HepG2 (cell line): ENCODE measurements around the gene PRDM12. TPM values are rescaled to one million over a fixed set of nuclear protein-coding genes. Genes with fewer than 3 reads are reported as not detected.

Experiments used
- ATAC-seq: fragments of 200-7000 bp; cut with Tn5 transposase; 3 replicates; pipeline ENCODE4 v1.9.1; 2020; ENCODE audit warnings: mild to moderate bottlenecking, moderate library complexity
- BruUV-seq: library from RNA; stranded (reverse); fragments of 400-500 nt; replicated peaks from 2 replicates; lab custom pipeline; 2021; lab: Mats Ljungman, UMichigan
- CTCF ChIA-PET: fragments of 300-600 bp; formaldehyde crosslinking; extraction: SDS; loops from one replicate; lab custom pipeline; 2021; ENCODE audit warnings: low total read pairs, inconsistent platforms, low intra/inter-chr PET ratio; lab: Yijun Ruan, JAX
- POLR2A ChIA-PET: fragments of 350-600 bp; sonication (Branson Sonifier 250); formaldehyde crosslinking; loops from one replicate; lab custom pipeline; 2020; ENCODE audit warnings: antibody characterized with exemption, inconsistent platforms; lab: Yijun Ruan, JAX
- DNase-seq: peaks from one replicate; pipeline ENCODE4 v3.0.0-alpha.2; 2015; ENCODE audit warnings: low spot score
- FAIRE-seq: peaks from 3 replicates; lab custom pipeline; 2011; peaks lifted over from hg19 to GRCh38; lab: Jason Lieb, UNC
- H2AFZ ChIP-seq: one replicate; pipeline ENCODE4 v1.6.1; 2011; ENCODE audit warnings: low read length, inconsistent platforms
- H3K27ac ChIP-seq: fragments of 300-600 bp; 3 replicates; pipeline ENCODE4 v1.8.0; 2011; ENCODE audit warnings: mixed run types, mild to moderate bottlenecking, mixed read lengths, low read length, inconsistent platforms; ENCODE audit not compliant: insufficient read depth; ENCODE audit errors: extremely low read length
- H3K27me3 ChIP-seq, 2 experiments: fragments of 200-600 bp in 1 of 2; 2 replicates in 1 of 2; 3 replicates in 1 of 2; pipeline versions ENCODE4 v1.6.0 to v1.8.0; 2011; ENCODE audit warnings: low read length in 2 of 2, mild to moderate bottlenecking in 2 of 2, moderate library complexity in 2 of 2, inconsistent platforms in 1 of 2; ENCODE audit not compliant: insufficient read depth in 2 of 2, control insufficient read depth in 1 of 2
- H3K36me3 ChIP-seq, 2 experiments: fragments of 200-600 bp in 1 of 2; replicated peaks in 1 of 2; 2 replicates in 1 of 2; 3 replicates in 1 of 2; pipeline versions ENCODE4 v1.5.1 to v1.8.0; 2011; ENCODE audit warnings: low read length in 2 of 2, inconsistent platforms in 1 of 2; ENCODE audit not compliant: insufficient read depth in 2 of 2, control insufficient read depth in 1 of 2
- H3K4me1 ChIP-seq: 2 replicates; pipeline ENCODE4 v1.5.1; 2012; ENCODE audit warnings: low read length, inconsistent platforms; ENCODE audit not compliant: insufficient read depth
- H3K4me2 ChIP-seq: 2 replicates; pipeline ENCODE4 v1.6.0; 2011; ENCODE audit warnings: low read depth, low read length, inconsistent platforms
- H3K4me3 ChIP-seq, 3 experiments: fragments of 200-600 bp in 1 of 3; sonication (generic), shearing (Covaris generic) in 1 of 3; replicated peaks in 1 of 3; 2 replicates each; pipeline ENCODE4 v1.5.1; 2011 to 2016; ENCODE audit warnings: low read length in 3 of 3, inconsistent platforms in 2 of 3, low read depth in 2 of 3, mild to moderate bottlenecking in 2 of 3, control low read depth in 1 of 3, mixed read lengths in 1 of 3; ENCODE audit not compliant: insufficient read depth in 1 of 3
- H3K79me2 ChIP-seq: one replicate; pipeline ENCODE4 v1.6.1; 2011; ENCODE audit warnings: low read length, inconsistent platforms; ENCODE audit not compliant: insufficient read depth
- H3K9ac ChIP-seq: 2 replicates; pipeline ENCODE4 v1.6.0; 2011; ENCODE audit warnings: mild to moderate bottlenecking, low read depth, low read length, inconsistent platforms; ENCODE audit not compliant: insufficient read depth
- H3K9me3 ChIP-seq: 2 replicates; pipeline ENCODE4 v1.5.1; 2012; ENCODE audit warnings: mild to moderate bottlenecking, low read length
- H4K20me1 ChIP-seq: 2 replicates; pipeline ENCODE4 v1.6.0; 2011; ENCODE audit warnings: inconsistent platforms, mild to moderate bottlenecking, low read length, moderate library complexity; ENCODE audit not compliant: insufficient read depth
- FOXA1 ChIP-seq, 2 experiments: fragments of 450-650 bp in 1 of 2; sonication (generic) in 1 of 2; formaldehyde crosslinking in 1 of 2; IDR thresholded peaks; 2 replicates each; pipeline versions ENCODE4 v1.4.0 to v1.6.1; 2016 to 2020; ENCODE audit warnings: missing genetic modification reagents in 1 of 2
- MAFK ChIP-seq, 2 experiments: IDR thresholded peaks in 1 of 2; conservative IDR thresholded peaks in 1 of 2; 2 replicates each; pipeline ENCODE4 v1.6.1; 2011; ENCODE audit warnings: improper control_type of control experiment in 2 of 2, low read length in 2 of 2
- NFATC3 ChIP-seq: sonication (generic); formaldehyde crosslinking; IDR thresholded peaks from 2 replicates; pipeline ENCODE4 v1.5.1; 2020; ENCODE audit warnings: mild to moderate bottlenecking, missing genetic modification reagents
- NR2F1 ChIP-seq, 2 experiments: fragments of 450-650 bp in 1 of 2; formaldehyde crosslinking in 1 of 2; IDR thresholded peaks; 2 replicates each; pipeline versions ENCODE4 v1.5.0 to v1.6.1; 2016 to 2020; ENCODE audit warnings: mild to moderate bottlenecking in 1 of 2, missing compliant biosample characterization in 1 of 2, missing genetic modification reagents in 1 of 2, moderate library complexity in 1 of 2
- ONECUT2 ChIP-seq: sonication (generic); formaldehyde crosslinking; IDR thresholded peaks from 2 replicates; pipeline ENCODE4 v1.4.0; 2020; ENCODE audit warnings: missing genetic modification reagents
- PHF21A ChIP-seq: sonication (generic); formaldehyde crosslinking; IDR thresholded peaks from 2 replicates; pipeline ENCODE4 v1.5.0; 2020; ENCODE audit warnings: mild to moderate bottlenecking, missing genetic modification reagents
- REPIN1 ChIP-seq: sonication (generic); formaldehyde crosslinking; IDR thresholded peaks from 2 replicates; pipeline ENCODE4 v1.8.0; 2022; ENCODE audit warnings: missing genetic modification reagents, low read depth, mild to moderate bottlenecking, borderline replicate concordance
- TBX2 ChIP-seq: sonication (generic); formaldehyde crosslinking; IDR thresholded peaks from 2 replicates; pipeline ENCODE4 v1.5.0; 2020; ENCODE audit warnings: missing genetic modification reagents, mild to moderate bottlenecking, borderline replicate concordance
- ZNF773 ChIP-seq: sonication (generic); formaldehyde crosslinking; IDR thresholded peaks from 2 replicates; pipeline ENCODE4 v1.4.0; 2020; ENCODE audit warnings: missing genetic modification reagents, borderline replicate concordance
- ZNF816 ChIP-seq: sonication (generic); formaldehyde crosslinking; IDR thresholded peaks from 2 replicates; pipeline ENCODE4 v1.8.0; 2022; ENCODE audit warnings: missing genetic modification reagents, mild to moderate bottlenecking, borderline replicate concordance
- WGBS: methylation state at CpG from one replicate; pipeline ENCODE4 v1.1.6; 2017; ENCODE audit warnings: low lambda C conversion rate; 5-methylcytosine and 5-hydroxymethylcytosine counted together
- in situ Hi-C: cut with HindIII; loops from 2 replicates; pipeline ENCODE4 v1.10.0; 2017; ENCODE audit warnings: low pct_unique_long_range_greater_than_20kb; ENCODE audit not compliant: extremely low pct_ligation_motif_present
- intact Hi-C: fragments of 100-400 bp; cut with micrococcal nuclease; formaldehyde crosslinking; loops from one replicate; pipeline ENCODE4 v1.10.0; 2022; ENCODE audit not compliant: unreplicated experiment
- polyA plus RNA-seq, 8 experiments: library from polyadenylated mRNA; depleted of rRNA in 3 of 8; stranded (reverse) in 7 of 8; unstranded in 1 of 8; fragments of >200 nt; fragmentation: Illumina TruSeq in 4 of 8; extraction: Trizol in 4 of 8; gene quantifications; 2 replicates each; pipeline versions ENCODE4 v1.2.1 to v1.2.3, GENCODE V29; 2011 to 2016; ENCODE audit warnings: low read depth in 4 of 8, missing spikeins in 1 of 8, mixed read lengths in 1 of 8; ENCODE audit not compliant: insufficient read depth in 1 of 8
- total RNA-seq, 5 experiments: library from RNA; depleted of rRNA; stranded (reverse); fragments of >200 nt; fragmentation: Illumina TruSeq; extraction: Trizol; gene quantifications; 2 replicates each; pipeline ENCODE4 v1.2.3, GENCODE V29; 2016; ENCODE audit warnings: low read depth in 1 of 5

PRDM12 gene
- total and polyA plus RNA-seq, 2 of the 13 experiments (the other 11 are each of a cell fraction or from before 2014, with no cell fraction given), result 0.04 to 0.07 TPM

GRCh38 chr9:130688072-130688471 is 23.7 kb downstream of the PRDM12 start:
- TF ChIP-seq REPIN1 (CRISPR knock-in tag) (no peak), TBX2 (no peak), ZNF773 (CRISPR knock-in tag) (no peak), MAFK (conservative IDR thresholded peaks at IDR 0.05 in 1 of 2, IDR thresholded peaks at IDR 0.05 in 1 of 2; ENCODE audit: low read length in 2 of 2) (no peak), NR2F1 (CRISPR knock-in tag; IDR thresholded peaks at IDR 0.05) (no peak)
- CTCF ChIA-PET, result no interaction called here
- POLR2A ChIA-PET, result interaction anchor here (1.0 kb wide), 1 partner anchor 188 kb away, joined by 3 read pairs; no protein-coding TSS in a partner anchor
- Histone ChIP-seq H3K27me3 (no peaks in the 10 kb centered on the region), H3K4me1 (peaks cover 28% of the 10 kb centered on the region), H3K4me3 (no peak overlapping the region), H3K9me3 (peaks cover 8% of the 10 kb centered on the region), H3K9ac (no peak overlapping the region), H2AFZ (no peak overlapping the region), H3K36me3 (no peaks in the 10 kb centered on the region), H4K20me1 (no peaks in the 10 kb centered on the region), H3K79me2 (no peaks in the 10 kb centered on the region), H3K4me2 (no peak overlapping the region), H3K27ac (no peak overlapping the region)
- BruUV-seq, result no TSS peak
- DNase-seq (no peak), FAIRE-seq (no peak), ATAC-seq (no peak)
- in situ Hi-C loops (no loop called here), intact Hi-C loops (loop anchor here (10.0 kb wide), 1 partner anchor 93 kb away; no protein-coding TSS in a partner anchor)
- WGBS, result 51% methylated on average over 5 of the region's 5 CpGs

GRCh38 chr9:130689572-130689936 is 25.2 kb downstream of the PRDM12 start:
- no peaks in the 10 kb centered on the region for H3K36me3 ChIP-seq
- in situ Hi-C loops, result no loop called here
- peak overlapping the region; percentile 96 for H2AFZ ChIP-seq
- intact Hi-C loops, result loop anchor here (10.0 kb wide), 1 partner anchor 95 kb away; no protein-coding TSS in a partner anchor
- ATAC-seq (peak; percentile 9; the same call in 2 of the 3 replicates), DNase-seq (no peak)
- H3K9ac ChIP-seq, result peak overlapping the region; percentile 66
- POLR2A ChIA-PET, result interaction anchor here (1.0 to 2.4 kb wide), 6 partner anchors 8 to 190 kb away, joined by 3 to 17 read pairs (median 4); no protein-coding TSS in a partner anchor
- TF ChIP-seq NFATC3 (CRISPR knock-in tag) (no peak), PHF21A (CRISPR knock-in tag) (0 out of 2 replicates have a peak, but pooled peaks have one; percentile 13), FOXA1 (IDR thresholded peaks at IDR 0.05) (no peak), FOXA1 (CRISPR knock-in tag; IDR thresholded peaks at IDR 0.05) (no peak), ZNF816 (0 out of 2 replicates have a peak, but pooled peaks have one; percentile 41), ONECUT2 (CRISPR knock-in tag) (no peak)
- TF ChIP-seq, all 625 proteins: peak for 2
- peak overlapping the region; percentile 53 for H3K27ac ChIP-seq
- CTCF ChIA-PET, result no interaction called here
- WGBS, result 0% methylated on average over 1 of the region's 1 CpG
- FAIRE-seq, result no peak
- BruUV-seq, result no TSS peak
- H3K27me3 ChIP-seq, result peaks cover 0 to 3% of the 10 kb centered on the region in 2 experiments; a peak in 1 of 5 replicates
- peak overlapping the region; percentile 87 for H3K4me2 ChIP-seq
- peak overlapping the region; percentile 49 to 76 (median 60) for H3K4me3 ChIP-seq
- peaks cover 8% of the 10 kb centered on the region for H3K9me3 ChIP-seq
- peaks cover 23% of the 10 kb centered on the region for H3K4me1 ChIP-seq
- H4K20me1 ChIP-seq, result no peaks in the 10 kb centered on the region
- H3K79me2 ChIP-seq, result peaks cover 10% of the 10 kb centered on the region
